HEK293T (cell line): ENCODE results near the gene ATP9B.

Experiments used
- ARNT ChIP-seq: fragments of 450-650 bp; IDR thresholded peaks from 2 replicates; pipeline ENCODE4 v1.6.1; 2017; ENCODE audit warnings: mild to moderate bottlenecking
- BHLHE40 ChIP-seq: fragments of 450-650 bp; IDR thresholded peaks from 2 replicates; pipeline ENCODE4 v1.6.1; 2016; ENCODE audit warnings: mild to moderate bottlenecking, moderate library complexity, borderline replicate concordance
- CTBP1 ChIP-seq: fragments of 450-650 bp; IDR thresholded peaks from 2 replicates; pipeline ENCODE4 v1.6.1; 2016; ENCODE audit warnings: borderline replicate concordance
- ELF4 ChIP-seq: fragments of 450-650 bp; IDR thresholded peaks from 2 replicates; pipeline ENCODE4 v1.6.1; 2017; ENCODE audit warnings: antibody characterized with exemption
- FOXA1 ChIP-seq: fragments of 450-650 bp; IDR thresholded peaks from 2 replicates; pipeline ENCODE4 v1.6.1; 2016; ENCODE audit warnings: mild to moderate bottlenecking
- FOXK2 ChIP-seq: fragments of 450-650 bp; IDR thresholded peaks from 2 replicates; pipeline ENCODE4 v1.6.1; 2016; ENCODE audit warnings: mild to moderate bottlenecking
- FOXM1 ChIP-seq: fragments of 450-650 bp; IDR thresholded peaks from 2 replicates; pipeline ENCODE4 v1.6.1; 2017; ENCODE audit warnings: mild to moderate bottlenecking, borderline replicate concordance
- HDGF ChIP-seq: fragments of 450-650 bp; IDR thresholded peaks from 2 replicates; pipeline ENCODE4 v1.6.1; 2017; ENCODE audit warnings: antibody characterized with exemption, borderline replicate concordance
- L3MBTL2 ChIP-seq: fragments of 450-650 bp; conservative IDR thresholded peaks from 2 replicates; pipeline ENCODE4 v1.6.1; 2016; ENCODE audit warnings: mild to moderate bottlenecking
- NFRKB ChIP-seq: fragments of 450-650 bp; IDR thresholded peaks from 2 replicates; pipeline ENCODE4 v1.6.1; 2016; ENCODE audit warnings: mild to moderate bottlenecking, moderate library complexity
- SP1 ChIP-seq: fragments of 450-650 bp; IDR thresholded peaks from 2 replicates; pipeline ENCODE4 v1.6.1; 2017
- TF ChIP-seq, protein P1 (sequence below): fragments of 450-650 bp; IDR thresholded peaks from 2 replicates; pipeline ENCODE4 v1.6.1; 2016

GRCh38 chr18:79348066-79348465, 278.9 kb downstream of the ATP9B start:
- TF ChIP-seq NFRKB (no peak), ARNT (no peak), FOXM1 (no peak), FOXK2 (no peak), L3MBTL2 (no peak), SP1 (no peak), FOXA1 (no peak), CTBP1 (no peak), HDGF (no peak), ELF4 (no peak), BHLHE40 (no peak)
- TF ChIP-seq, protein P1, sequence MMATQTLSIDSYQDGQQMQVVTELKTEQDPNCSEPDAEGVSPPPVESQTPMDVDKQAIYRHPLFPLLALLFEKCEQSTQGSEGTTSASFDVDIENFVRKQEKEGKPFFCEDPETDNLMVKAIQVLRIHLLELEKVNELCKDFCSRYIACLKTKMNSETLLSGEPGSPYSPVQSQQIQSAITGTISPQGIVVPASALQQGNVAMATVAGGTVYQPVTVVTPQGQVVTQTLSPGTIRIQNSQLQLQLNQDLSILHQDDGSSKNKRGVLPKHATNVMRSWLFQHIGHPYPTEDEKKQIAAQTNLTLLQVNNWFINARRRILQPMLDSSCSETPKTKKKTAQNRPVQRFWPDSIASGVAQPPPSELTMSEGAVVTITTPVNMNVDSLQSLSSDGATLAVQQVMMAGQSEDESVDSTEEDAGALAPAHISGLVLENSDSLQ, result no peak
